NCI-H2171 treated with DMSO at 0.1 percent for 48 hours (cell line): ENCODE results near the gene CMTM6.
"Not testable (repeated sequence)": the region's sequence is repeated elsewhere in the genome, so short reads cannot be mapped to it uniquely, and the experiment has no call there.

ENCODE experiments used
- DNase-seq: peaks from one replicate; lab custom pipeline; 2025; lab: John Stamatoyannopoulos, UW

The CMTM6 gene, protein sequence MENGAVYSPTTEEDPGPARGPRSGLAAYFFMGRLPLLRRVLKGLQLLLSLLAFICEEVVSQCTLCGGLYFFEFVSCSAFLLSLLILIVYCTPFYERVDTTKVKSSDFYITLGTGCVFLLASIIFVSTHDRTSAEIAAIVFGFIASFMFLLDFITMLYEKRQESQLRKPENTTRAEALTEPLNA

DNA sequence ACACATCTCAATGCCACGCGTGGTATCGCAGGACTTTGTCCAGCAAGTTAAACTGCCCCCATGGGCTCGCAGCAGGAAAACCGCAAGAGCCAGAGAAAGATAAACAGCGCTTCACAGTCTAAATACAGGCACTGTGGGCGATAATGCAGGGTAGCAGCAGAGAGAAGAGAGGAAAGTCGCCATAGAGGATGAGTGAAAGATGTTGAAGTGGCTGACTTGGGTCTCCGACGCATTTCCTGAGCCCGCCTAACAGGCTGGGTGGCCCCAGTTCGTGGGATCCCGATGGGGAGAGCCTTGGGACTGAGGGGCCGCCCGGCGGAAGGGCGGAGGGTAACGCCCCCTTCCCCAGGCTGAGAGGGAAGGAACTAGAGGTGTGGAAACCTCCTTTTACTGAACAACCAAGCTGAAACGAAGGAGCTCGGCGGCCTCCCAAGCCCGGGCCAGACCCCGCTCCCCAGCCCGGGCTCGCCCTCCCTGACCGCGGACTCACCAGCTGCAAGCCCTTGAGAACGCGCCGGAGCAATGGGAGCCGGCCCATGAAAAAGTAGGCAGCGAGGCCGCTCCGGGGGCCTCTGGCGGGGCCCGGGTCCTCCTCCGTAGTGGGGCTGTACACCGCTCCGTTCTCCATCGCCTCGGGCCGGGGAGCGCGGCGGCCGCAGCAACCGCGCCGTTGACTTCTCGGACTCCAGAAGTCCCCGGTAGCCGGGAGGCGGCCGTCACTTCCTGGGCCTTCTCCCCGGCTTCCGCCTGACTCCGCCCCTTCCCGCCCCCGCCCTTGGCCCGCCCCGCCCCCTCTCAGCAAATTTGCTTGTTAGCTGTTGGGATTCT is at the start of gene CMTM6:
Gene CMTM6 (minus strand): TSS at position 735 of the 828 bp plus-strand sequence. CDS start 107 bp downstream, at position 628.
- DNase-seq = peak; percentile 60

DNA sequence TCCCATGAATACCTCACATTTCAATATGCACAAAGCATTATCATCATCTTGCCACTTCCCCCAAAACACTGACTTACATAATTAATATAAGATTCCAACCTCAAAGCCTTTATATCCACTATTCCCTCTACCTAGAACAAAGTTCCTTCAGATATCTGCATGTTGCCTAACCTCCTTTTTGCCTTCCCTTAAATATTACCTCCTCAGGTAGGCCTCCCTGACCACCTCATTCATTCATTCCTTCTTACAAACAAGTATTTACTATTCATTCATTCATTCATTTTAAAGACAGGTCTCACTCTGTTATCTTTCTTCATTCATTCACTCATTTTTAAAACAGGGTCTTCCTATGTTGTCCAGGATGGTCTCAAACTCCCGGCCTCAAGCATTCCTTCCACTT is 49.4 kb upstream of the CMTM6 start:
- DNase-seq = no peak

DNA sequence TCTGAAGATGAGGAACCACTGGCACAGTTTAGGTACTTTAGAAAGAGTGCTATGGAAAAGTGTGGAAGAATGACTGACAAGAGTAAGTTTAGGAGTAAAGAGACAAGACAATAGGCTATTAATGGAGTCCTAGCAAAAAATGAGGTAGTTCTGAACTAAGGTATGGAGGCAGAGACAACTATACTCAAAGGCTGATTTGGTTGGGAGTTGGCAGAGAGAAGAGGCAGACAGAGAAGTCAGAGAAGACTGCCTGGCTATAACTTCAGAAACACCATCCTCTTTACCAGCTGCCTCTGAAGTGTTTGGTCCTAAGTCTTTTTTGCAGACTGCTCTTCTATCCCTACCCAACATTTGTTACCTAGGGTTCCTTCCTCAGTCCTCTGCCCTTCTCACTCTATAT is 48.8 kb upstream of the CMTM6 start:
- no peak for DNase-seq

DNA sequence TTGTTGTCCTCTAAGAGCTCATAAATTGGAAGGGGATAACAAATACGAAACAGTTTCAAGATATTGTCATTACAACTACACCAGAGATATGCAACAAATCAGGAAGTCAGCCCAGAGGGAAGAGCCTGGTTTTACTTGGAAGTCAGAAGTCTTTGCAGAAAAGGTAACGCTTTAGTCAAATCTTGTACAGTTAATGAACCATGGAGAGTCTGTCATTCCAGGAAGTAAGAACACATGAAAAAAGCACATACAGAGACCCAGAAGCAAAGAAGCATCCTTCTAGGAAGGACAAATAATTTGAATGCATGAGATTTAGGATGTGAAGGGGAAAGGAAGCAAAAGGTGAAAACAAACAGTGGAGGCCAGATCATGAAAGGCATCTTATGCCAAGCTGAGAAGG is 48.4 kb upstream of the CMTM6 start:
- no peak for DNase-seq

DNA sequence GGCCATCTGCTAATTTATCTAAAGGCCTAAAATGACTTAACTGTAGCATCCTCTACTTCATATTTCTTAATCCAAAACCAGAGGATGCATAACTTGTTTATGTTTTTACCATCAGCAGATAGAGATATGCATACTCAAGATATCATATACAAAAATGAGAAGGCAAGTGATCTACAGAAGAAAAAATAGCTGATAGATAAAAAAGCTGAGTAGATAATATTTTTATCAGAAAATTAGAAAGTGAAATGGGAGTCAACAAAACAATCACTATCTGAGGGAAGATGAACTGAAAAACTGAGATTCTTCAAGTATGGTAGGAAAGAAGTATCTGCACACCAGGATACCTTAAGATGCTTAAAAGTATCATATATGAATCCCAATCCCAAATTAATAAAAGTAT is 42.7 kb upstream of the CMTM6 start:
- no peak for DNase-seq

DNA sequence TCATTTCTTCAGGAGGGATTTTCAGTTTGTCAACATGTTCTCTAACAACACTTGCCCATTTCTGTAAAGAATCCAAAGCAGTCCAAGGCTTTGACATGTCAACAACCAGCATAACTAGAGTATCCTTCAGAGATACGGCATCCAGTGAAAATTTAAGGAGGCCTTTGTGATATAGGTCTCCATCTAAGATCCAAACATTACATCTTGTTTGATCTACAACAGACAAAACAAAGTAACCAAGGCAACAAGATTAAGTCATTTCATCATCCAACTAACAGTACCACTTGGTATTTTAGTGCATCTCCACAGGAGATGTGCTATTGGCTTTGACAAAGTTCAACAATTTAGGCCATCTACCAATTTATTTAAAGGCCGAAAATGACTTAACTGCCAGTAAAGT is 42.2 kb upstream of the CMTM6 start:
- no peak for DNase-seq

DNA sequence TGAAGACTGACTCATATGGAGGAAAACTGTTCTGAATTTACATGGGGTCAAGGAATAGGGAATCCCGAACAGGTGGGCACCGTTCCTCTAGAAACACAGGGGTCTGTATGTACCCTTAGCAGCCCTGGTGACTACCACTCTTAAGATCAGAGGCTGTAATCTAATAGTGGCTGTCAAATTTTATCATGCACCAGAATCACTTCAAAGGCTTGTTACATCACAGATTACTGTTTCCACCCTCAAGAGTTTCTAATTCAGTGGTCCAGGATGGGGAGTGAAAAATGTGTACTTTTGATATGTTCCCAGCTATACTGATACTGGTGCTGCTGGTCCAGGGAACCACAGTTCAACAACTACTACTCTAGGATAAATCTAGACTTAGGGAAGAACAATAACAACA is 40.2 kb upstream of the CMTM6 start:
- DNase-seq = no peak

DNA sequence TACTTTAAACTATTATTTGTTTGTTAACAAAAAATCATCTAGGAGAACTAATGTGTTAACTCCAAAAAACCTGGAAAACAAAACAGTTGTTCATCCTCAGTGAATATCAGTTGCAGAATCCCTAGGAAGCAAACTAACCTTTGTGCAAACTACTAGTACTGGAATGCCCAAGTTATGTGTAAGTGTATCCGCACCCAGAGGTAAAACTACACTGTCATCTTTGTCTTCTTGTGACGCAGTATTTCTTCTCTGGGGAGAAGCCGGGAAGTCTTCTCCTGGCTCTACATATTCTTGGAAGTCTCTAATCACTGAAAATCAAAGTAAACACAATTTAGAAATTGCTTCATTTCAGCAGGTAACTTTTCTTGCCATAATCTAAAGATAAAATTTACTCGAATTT is 38.2 kb upstream of the CMTM6 start:
- no peak for DNase-seq

DNA sequence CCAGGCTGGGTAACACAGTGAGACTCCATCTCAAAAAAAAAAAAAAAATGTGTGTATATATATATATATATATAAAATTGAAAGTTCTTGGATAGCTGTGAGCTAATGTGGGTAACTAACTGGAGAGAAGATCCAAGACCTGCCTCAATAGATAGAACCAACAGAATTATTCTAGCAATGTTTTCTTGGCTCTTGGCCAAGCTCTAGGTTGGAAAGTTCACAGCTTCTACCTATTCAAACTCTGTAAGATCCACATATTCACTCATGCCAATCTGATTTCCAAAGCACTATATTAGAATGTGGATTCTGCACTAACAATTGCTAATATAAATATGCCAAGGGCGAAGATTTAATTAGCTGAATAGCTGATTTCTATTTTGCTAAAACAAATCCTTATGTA is 29.8 kb upstream of the CMTM6 start:
- no peak for DNase-seq

DNA sequence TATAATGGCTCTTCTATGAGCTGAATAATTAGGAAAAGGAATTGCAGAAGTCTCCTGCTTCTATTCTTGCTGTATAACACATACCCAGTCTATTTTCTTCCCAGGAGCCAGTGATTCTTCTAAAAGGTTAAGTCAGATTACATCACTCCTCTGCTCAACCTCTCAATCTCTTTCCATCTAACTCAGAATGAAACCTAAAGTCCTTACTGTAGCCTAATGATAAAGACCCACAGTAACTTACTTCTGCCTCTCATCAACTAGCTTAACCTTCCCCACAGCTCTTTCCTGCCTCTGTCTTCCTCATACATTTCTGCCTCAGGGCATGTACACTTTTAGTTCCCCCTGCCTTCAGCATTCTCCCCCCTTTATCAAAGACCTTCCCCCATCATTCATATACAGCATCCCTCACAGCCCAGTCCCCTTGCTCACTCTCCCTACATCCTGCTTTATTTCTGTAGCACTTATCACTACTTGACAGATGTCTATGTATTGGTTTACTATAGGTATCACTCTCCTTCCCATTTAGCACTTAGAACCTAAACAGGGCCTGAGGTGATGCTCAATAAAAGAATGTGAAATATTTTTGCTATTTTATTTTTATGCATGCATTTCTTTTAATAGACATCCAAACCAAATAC is 28.5 kb upstream of the CMTM6 start:
- no peak for DNase-seq

DNA sequence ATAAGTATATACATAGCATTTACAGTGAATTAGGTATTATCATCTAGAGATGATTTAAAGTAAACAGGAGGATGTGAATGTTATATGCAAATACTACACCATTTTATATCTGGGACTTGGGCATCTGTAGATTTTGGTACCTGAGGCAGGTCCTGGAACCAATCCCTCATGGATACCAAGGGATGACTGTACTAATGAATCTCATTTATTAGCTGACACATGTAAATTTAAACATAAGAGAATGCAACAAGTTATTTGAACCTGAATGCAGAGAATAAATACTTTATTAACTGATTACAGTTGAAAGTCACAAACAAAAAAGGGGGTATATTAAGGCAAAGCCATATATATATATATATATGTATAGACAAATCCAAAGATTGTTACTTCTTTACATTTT is 23.1 kb upstream of the CMTM6 start:
- no peak for DNase-seq

DNA sequence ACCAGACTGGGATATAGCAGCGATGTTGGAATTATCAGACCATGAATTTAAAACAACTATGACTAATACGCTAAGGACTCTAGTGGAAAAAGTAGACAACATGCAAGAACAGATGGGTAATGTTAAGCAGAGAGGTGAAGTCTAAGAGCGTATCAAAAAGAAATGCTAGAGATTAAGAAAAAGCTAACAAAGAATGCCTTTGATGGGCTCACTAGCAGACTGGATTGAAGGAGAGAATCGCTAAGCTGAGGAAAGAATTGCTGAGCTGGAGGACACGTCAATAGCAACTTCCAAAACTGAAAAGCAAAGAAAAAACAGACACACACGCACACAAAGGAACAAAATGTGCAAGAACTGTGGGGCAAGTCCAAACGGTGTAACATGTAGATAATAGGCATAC is 20.0 kb upstream of the CMTM6 start:
- DNase-seq = no peak

DNA sequence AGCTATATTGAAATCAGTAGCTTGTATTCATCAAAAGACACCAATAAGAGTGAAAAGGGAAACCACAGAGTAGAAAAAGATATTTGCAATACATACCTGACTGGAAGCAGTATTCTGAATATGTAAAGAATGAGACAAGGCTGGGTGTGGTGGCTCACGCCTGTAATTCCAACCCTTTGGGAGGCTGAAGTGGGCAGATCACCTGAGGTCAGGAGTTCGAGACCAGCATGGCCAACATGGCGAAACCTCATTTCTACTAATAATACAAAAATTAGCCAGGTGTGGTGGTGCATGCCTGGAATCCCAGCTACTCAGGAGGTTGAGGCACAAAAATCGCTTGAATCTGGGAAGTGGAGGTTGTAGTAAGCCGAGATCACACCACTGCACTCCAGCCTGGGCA is 16.3 kb upstream of the CMTM6 start:
- DNase-seq = not testable (repeated sequence)

DNA sequence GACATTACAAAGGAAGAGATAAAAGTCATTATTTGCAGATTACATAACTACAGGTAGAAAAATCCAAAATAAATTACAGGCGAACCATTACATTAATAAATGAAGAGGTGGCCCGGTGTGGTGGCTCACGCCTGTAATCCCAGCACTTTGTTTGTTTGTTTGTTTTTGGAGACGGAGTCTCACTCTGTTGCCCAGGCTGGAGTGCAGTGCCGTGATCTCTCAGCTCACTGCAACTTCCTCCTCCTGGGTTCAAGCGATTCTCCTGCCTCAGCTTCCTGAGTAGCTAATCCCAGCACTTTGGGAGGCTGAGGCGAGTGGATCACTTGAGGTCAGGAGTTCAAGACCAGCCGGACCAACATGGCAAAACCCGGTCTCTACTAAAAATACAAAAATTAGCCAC is 14.1 kb upstream of the CMTM6 start:
- DNase-seq = not testable (repeated sequence)

DNA sequence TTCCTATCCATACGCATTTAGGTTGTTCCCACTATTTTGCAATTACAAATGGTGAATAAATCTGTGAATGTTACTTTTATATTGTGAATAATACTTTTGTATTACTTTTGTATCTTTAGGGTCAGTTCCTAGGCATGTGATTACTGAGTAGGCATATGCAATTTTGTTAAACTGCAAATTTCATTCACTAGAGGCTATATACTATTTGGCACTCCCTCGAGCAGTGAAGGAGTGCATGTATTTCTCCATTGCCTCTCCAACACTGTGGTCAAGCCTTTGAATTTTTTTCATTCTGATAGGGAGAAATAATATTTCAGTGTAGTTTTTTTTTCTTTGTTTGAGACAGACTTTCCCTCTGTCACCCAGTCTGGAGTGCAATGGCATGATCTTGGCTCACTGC is 8.4 kb upstream of the CMTM6 start:
- no peak for DNase-seq

DNA sequence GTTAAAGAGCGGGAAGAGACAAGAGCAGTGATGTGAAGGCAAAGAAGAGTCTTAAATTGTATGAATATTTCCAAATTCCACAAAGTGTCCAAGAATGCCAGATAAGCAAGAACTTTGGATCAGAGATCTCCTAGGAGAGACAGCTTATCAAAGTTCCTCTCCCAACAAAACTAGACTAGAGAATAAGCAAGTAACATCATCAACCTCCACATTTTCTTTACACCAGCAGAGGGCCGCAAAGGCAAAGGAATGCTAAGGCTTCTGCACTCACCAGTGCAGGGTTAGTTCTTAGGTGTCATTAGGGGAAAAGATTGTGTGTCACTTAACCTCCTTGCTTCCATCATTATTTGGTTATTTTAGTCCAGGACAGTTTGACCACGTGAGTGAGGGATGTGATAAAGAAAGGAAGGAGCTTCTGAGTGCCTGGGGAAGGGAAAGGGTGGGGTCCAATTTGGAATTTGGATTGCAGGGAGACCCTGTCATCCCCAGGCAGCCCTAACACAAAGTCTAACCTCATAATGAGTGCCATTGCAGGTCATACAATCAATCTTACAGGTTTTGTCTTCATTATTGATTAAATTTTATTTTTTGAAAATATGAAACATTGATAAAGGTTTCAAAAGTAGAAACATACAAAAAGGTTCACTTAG is 7.5 kb upstream of the CMTM6 start:
- peak; percentile 50 for DNase-seq

DNA sequence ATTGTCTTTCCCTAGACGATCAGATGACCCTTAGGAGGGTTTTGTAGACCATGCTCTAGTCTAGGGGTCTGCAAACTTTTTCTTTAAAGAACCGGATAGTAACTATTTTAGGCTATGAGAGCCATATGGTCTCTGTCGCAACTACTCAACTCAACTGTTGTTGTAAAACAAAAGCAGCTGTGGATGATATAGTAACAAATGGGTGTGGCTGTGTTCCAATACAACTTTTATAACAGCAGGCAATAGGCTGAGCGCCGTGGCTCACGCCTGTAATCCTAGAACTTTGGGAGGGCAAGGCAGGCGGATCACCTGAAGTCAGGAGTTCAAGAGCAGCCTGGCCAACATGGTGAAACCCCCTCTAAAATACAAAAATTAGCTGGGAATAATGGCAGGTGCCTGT is 6.1 kb upstream of the CMTM6 start:
- peak; percentile 44 for DNase-seq

DNA sequence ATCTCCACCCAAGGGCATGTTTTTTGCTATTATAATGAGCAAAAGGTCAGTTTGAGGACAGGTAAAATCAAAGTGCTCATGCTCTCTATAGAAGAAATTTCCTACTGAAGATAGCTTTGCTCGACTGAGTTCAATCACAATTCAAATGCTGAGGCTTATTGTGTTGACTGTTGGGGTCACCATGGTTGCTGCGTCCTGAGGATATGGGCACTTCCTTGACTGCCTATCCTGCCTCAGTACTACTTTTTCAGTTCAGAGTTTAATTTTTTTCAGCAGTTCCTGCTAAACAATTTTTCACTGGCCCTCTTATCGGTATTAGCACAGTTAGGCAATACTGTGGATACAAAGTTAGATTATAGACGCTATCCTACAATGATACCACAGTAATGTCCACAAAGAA is 3.8 kb upstream of the CMTM6 start:
- no peak for DNase-seq

DNA sequence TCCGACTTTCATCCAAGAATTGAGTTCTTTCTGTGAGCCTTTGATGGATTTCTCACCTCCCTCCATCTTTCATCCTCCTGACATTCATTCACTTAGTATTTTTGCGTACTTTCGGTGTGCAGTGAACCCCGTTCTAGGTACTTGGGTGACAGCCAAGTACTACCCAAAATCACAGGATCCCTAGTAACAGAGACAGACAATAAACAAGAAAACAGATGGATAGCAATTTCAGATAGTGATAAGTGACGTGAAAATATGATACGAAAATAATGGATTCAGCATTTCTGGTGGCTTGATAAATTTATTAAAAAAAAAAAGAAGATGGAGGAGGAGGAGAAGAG is 264 bp upstream of the CMTM6 start:
- DNase-seq = peak; percentile 60

DNA sequence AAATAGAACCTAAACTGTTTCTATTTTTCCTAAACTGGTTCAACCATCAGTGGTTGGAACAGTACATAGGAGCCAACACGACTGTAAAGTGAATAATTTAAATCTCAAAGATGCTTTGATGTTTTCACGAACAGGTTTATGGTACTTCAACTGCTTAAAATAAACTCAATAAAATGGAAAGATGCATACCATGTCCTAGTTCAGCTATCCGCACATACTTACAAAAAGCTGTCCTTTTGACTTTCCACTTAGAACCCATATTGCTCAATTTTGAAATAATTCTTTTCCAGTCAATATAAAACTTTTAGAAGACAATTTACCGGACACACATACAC is 902 bp downstream of the CMTM6 start:
- no peak for DNase-seq

DNA sequence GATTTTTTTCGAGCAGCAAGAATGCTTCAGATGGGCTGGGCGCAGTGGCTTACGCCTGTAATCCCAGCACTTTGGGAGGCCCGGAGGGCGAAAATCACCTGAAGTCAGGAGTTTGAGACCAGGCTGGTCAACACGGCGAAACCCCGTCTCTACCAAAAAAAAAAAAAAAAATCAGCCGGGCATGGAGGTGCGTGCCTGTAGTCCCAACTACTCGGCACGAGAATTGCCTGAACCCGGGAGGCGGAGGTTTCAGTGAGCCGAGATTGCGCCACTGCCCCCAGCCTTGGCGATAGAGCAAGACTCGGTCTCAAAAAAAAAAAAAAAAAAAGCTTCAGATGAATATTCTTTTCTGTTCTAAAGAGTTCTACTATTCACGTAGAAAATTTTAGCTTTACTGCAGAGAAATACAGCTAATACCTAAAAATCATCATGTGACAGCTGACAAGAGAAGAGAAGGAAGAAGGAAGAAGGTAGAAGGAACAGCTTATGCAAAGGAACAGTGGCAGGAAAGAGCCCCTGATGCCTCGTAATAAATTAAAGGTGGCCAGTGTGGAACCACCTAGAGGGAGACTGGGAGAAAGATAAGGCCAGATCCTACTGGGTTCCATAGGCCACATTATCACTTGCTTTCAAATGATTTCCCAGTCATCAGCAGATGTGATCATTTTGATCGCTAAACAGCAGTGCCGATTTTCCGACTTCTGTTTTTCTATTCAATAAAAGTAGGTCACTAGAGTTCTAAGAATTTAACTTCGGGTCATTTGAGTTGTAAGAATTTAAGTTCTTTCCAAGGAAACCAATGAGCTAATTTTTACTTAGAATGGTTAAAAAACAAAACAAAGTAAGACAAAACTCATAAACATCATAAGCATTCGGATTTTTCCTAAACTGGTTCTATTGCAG is 1.5 kb downstream of the CMTM6 start:
- no peak for DNase-seq

DNA sequence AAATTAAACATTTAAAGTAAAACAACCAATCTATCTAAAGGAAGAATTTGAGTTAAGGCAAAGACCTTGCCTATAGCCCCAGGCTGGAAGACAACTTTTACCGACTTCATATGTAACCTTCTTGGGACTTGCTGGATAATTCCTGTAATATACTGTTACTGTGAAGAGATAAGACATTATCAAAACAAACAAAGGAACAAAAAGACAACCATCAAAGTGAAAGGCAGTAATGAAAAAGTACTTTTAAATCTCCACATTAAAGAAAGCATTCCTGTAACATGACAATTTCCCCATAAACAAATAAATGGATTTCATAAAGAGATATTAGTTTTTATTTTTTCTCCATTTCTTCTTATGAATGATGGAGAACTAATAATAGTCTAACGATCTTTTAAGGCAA is 2.4 kb downstream of the CMTM6 start:
- DNase-seq = no peak
